Skin of body (tissue), 2 donors: Measurements from ENCODE around the gene RNASE12. TPM values are rescaled to one million over a fixed set of nuclear protein-coding genes. Genes with fewer than 3 reads are reported as not detected.
"Not testable (repeated sequence)": the region's sequence is repeated elsewhere in the genome, so short reads cannot be mapped to it uniquely, and the experiment has no call there.

ENCODE experiments used
- DNase-seq: peaks from one replicate; lab custom pipeline; 2025; lab: John Stamatoyannopoulos, UW
- total RNA-seq: library from RNA; depleted of rRNA; stranded (reverse); fragments of >200 nt; gene quantifications from one replicate; pipeline ENCODE4 v1.2.3, GENCODE V29; 2014

The RNASE12 gene
- total RNA-seq, 1 donor from 2014 or later: not detected

GRCh38 chr14:20614038-20614840 is 23.1 kb upstream of the RNASE12 start:
- DNase-seq: peak; percentile 45

- peak; percentile 95 for DNase-seq
These were observed 22.2 kb upstream of the RNASE12 start for GRCh38 chr14:20613094-20614037.

- no peak for DNase-seq
These were observed 21.2 kb upstream of the RNASE12 start for GRCh38 chr14:20612403-20612802.

DNA sequence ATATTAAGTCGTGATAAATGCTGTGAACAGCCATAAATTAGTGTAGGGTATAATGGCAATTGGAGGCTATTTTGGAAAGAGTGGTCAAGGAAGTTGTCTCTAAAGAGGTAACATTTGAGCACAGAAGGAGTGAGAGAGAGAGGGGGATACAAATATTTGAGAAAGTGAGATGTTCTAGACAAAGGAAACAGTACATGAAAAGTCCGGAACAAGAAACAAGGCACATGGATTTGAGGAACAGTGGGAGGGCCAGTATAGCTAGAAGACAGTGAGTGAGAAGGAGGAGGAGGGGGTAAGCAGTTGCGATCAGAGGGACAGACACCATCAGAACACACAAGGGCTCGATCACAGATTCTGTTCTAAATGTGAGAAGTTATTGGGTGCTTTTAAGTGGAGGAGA is 20.1 kb upstream of the RNASE12 start:
- no peak for DNase-seq

GRCh38 chr14:20610002-20610765 is 19.0 kb upstream of the RNASE12 start:
- DNase-seq: peak; percentile 40

DNA sequence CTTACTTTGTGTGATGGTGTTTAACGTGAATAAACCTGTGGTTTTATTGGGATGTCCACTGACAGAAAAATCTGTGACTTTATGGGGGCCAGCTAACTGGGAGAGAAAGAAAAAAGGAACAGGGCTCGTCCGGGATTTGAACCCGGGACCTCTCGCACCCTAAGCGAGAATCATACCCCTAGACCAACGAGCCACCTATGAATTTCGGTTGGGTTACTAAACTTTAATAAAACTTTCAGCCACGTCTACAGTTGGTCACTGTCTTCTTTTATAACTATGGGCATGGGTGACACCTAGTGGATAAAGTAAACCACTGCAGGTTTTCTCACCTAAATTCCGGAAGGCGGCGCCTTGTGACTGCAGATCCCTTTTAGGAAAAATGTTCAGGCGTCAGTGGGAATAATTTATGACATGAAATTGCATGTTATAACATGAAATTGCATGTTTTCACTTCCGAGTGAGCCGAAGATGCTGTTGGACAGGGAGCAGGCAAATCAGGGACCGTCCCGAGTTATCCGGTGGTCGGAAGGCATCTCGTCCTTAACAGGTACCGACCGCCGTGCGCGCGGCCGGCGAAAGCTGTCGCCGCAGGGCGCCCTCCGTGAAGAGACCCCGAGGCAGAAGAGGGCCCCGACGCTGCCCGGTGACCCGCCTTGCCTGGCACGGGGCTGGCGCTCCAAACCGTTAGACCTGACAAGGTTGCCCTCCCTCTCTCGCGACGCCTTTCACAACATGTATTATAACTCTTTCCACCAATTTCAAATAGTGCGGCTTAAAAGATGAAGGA is 18.2 kb upstream of the RNASE12 start:
- DNase-seq: peak; percentile 86

DNA sequence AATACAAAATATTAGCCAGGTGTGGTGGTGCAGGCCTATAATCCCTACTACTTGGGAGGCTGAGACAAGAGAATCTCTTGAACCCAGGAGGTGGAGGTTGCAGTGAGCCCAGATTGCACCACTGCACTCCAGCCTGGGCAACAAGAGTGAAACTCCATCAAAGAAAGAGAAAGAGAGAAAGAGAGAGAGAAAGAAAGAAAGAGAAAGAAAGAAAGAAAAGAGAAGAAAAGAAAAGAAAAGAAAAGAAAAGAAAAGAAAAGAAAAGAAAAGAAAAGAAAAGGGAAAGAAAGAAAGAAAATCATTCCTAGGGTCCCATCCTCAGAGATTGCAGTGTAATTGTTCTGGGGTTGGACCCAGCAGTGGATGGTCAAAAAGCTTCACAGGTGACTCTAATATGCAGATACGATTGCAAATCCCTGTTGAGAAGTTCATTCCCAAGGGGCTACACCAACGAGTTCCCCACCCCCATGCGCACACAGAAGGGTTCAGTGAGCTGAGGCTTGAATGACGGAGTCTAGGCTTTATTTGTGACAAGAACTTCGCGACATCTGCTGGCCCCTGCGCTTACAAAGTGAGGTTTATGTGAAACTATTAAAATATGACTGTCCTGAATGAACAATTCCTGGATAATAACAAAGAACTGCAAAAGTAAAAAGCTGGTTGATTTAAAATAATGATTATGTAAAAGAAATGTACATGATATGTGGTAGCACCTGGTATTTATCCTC is 17.4 kb upstream of the RNASE12 start:
- DNase-seq: no peak

GRCh38 chr14:20607617-20608016 is 16.4 kb upstream of the RNASE12 start:
- DNase-seq: no peak

- DNase-seq: no peak
These were observed 15.7 kb upstream of the RNASE12 start for GRCh38 chr14:20606902-20607242.

GRCh38 chr14:20606190-20606901 is 15.2 kb upstream of the RNASE12 start:
- no peak for DNase-seq

DNA sequence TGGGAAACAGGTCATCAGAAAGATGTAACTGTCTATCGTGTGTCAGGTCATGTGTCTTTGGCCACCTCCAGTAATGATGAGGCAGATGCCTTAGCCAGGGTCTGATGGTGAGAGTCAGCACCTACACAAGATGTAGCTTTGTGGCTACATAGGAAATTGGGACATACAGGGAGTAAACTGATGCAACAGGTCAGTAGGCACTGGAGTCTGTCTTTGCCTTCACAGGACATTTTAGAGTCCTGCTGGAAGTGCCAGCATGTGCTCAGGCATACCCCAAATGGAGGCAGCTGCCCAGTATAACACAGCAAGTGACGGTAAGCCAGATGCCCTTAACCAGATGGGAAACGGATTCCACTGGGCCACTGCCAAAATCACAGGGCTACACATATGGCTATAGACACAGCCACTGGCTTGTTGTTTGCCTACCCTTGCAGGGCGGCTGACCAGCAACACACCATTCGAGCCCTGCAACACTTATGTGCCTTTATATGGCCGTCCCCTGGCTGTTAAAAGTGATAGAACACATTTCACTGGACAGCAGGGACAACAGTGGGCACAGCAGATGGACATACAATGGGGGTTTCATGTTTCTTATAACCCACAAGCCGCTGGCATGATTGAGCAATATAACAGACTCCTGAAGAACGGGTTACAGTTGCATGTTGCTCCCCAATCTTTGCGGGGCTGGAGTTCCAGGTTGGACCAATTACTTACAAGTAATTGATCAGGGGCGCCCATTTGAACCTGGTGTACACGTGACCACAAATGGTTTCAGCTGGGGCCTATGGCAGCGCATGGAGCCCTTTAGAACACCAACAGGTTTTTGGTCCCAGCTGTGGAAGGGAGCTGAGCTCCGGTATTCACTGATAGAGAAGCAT is 12.9 kb upstream of the RNASE12 start:
- DNase-seq: no peak

DNA sequence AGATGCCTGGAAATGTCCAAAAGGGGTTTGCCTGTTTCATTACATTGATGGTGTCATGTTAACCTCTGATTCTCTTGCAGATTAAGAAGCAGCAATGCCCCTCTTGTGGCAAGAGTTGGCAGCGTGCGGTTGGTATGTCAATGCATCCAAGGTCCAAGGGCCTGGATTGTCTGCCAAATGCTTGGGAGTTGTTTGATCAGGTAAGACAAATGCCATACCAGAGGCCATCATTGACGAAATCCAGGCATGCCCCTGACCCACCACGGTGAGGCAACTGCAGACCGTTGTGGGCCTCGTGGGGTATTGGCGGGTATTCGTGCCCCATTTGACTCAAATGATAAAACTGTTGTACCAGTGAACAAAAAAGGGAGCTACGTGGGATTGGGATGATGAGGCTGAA is 11.4 kb upstream of the RNASE12 start:
- DNase-seq: no peak

- DNase-seq: no peak
These were observed 10.3 kb upstream of the RNASE12 start for GRCh38 chr14:20601522-20601921.

- DNase-seq: no peak
These were observed 5.9 kb upstream of the RNASE12 start for GRCh38 chr14:20597108-20597507.

GRCh38 chr14:20595726-20596125 is 4.5 kb upstream of the RNASE12 start:
- not testable (repeated sequence) for DNase-seq

DNA sequence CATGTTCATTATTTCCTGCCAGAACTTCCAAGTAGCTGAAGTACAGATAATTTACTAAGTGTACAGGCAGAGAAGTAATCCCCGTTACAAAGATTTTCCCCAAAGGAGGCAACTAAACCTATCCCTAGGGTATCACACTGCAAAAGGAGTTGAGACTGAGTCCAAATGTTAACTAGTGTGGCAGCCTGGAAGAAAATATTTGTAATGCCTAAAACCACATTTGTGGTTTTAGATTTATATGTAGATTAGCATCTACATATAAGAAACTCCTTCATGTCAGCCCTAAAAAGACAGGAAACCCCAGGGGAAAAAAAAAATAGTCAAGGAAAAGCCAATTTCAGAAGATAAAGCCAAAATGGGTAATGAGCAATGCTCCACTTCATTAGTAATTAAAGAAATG is 1.4 kb upstream of the RNASE12 start:
- DNase-seq: no peak

- no peak for DNase-seq
These were observed 3.6 kb downstream of the RNASE12 start, which contains the start of gene RNASE11 for GRCh38 chr14:20587489-20588154. TSS of gene RNASE11 (minus strand) at chr14:20588001.

- no peak for DNase-seq
These were observed 7.3 kb downstream of the RNASE12 start for GRCh38 chr14:20583908-20584307.
